GM21529 (cell line): ENCODE results near the gene TRAM2.
A peak's percentile ranks its signal among the peaks of the same experiment; 100 is the strongest.

ENCODE experiments used
- ATAC-seq: cut with Tn5 transposase; IDR thresholded peaks from one replicate; pipeline ENCODE4 v1.9.1; 2021; ENCODE audit not compliant: unreplicated experiment

Gene TRAM2

GRCh38 chr6:52511572-52512151 lies 65.2 kb downstream of the TRAM2 start:
- ATAC-seq, result no peak

- no peak for ATAC-seq
These were observed 65.7 kb downstream of the TRAM2 start for GRCh38 chr6:52511163-52511562.

GRCh38 chr6:52510213-52510562 lies 66.7 kb downstream of the TRAM2 start:
- no peak for ATAC-seq

GRCh38 chr6:52509281-52510212 lies 67.3 kb downstream of the TRAM2 start:
- ATAC-seq, result no peak

DNA sequence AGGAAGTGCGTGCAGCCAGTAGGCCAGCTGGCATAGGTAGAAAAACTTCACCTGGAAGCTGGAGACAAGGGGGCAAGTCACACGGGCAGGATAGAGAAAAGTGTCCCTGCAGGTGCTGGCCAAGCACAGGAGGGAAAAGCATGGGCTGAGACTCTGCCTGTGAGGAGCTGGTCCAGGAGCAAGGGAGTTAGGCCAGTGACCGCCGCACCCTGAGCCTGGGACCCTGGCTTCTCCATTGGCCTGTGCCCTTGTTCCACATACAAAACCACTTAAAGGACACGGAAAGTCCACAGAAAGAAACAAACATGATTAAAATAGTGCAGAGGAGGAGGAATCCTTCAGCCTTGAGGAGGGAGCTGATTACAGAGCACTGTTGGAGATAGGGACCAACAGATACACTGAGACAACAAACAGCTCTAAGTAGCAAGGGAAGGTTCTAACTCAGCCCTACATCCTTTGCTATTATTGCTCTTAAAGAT lies 68.6 kb downstream of the TRAM2 start:
- ATAC-seq, result no peak

DNA sequence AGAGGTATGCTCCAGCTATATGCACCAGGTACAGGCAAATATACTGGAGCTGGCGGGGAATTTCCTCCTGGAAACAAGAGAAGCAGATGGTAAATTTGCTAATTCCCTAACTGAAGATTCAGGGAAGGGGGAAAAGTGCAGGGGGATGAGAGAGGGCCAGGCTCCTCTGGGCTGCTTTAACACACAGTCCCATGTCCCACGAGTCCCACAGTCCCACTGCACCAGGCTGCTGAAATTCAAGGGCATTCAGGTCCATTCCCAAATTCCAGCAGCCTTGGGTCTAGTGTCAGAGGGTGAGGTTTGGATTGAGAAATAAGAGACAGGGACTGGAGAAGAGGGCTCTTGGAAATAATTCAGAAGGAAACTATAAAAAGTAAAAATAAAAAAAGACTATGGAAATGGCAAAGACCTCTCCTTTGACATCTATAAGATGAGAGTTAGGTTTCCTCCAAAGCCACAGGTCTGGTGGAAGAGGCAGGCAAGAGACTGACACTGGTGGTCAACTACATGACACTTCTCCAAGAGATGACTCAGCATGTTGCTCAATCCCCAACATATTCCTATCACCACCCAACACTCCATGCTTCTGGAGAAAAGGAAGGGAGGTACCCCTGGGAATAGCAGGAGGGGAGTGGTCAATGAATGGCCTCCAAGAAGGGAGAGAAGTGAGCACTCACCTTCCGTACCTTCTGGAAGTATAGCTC lies 69.2 kb downstream of the TRAM2 start:
- ATAC-seq, result no peak

GRCh38 chr6:52506476-52506875 lies 70.4 kb downstream of the TRAM2 start:
- ATAC-seq, result no peak

- ATAC-seq, result no peak
These were observed 71.0 kb downstream of the TRAM2 start for GRCh38 chr6:52505726-52506409.

- no peak for ATAC-seq
These were observed 72.1 kb downstream of the TRAM2 start for GRCh38 chr6:52504782-52505136.

GRCh38 chr6:52503851-52504781 lies 72.7 kb downstream of the TRAM2 start:
- ATAC-seq, result no peak

- no peak for ATAC-seq
These were observed 73.5 kb downstream of the TRAM2 start for GRCh38 chr6:52503323-52503747.

- ATAC-seq, result no peak
These were observed 74.4 kb downstream of the TRAM2 start for GRCh38 chr6:52502306-52503029.

DNA sequence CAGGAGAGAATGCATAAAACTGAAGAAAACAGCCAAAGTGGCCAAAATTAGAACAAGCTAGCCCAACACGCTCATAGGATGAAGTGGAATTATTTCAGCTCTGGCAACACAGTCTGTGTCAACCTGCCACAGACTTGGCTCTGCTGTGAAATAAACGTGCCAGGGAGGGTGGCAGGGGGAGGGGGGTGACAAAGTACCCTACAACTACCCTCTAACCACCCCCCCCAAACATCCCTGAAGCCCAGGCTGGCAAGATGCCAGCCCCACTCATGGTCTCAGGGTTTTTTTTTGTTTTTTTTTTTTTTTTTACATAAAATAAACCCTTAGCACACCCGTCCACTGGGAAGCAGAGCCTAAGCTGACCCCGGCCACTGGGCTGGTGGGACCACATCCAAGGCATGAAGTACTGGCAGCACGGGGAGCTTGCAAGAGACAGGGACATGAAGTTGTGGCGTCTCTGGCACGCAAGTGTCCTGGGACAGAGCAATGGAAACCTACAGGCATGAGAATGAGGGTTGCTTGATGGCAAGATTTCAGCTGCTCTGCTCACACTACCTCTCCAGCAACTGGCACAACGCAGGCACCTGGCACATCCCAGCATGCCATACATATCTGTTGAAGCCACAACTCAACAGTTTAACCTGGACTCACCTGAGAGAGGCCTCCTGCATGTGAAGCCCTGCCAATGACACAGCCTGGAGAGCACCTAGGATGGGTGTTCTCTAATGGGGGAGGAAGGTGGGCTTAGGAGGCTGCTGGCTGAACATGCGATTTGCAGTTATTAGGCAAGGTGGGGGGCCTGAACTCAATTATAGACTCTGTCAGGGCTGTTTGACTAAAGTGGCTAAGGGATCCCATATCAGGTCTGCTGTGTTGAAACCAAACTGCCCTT lies 76.4 kb downstream of the TRAM2 start:
- no peak for ATAC-seq

- ATAC-seq, result no peak
These were observed 77.1 kb downstream of the TRAM2 start for GRCh38 chr6:52499681-52500236.

GRCh38 chr6:52499026-52499425 lies 77.8 kb downstream of the TRAM2 start:
- no peak for ATAC-seq

- ATAC-seq, result peak; percentile 58
These were observed 78.3 kb downstream of the TRAM2 start for GRCh38 chr6:52498538-52499017.

GRCh38 chr6:52497652-52498408 lies 79.0 kb downstream of the TRAM2 start:
- ATAC-seq, result peak; percentile 79
